A549 (cell line): ENCODE measurements around the gene TMPO. TPM values are rescaled to one million over a fixed set of nuclear protein-coding genes. Genes with fewer than 3 reads are reported as not detected.
"Not testable (repeated sequence)": the region's sequence is repeated elsewhere in the genome, so short reads cannot be mapped to it uniquely, and the experiment has no call there.

Experiments
- ATAC-seq, 2 experiments: fragments of 200-7000 bp in 1 of 2; fragments of >200 bp in 1 of 2; cut with Nextera tagmentation in 1 of 2; cut with Tn5 transposase in 1 of 2; 3 replicates each; pipeline versions ENCODE4 v1.8.0 to v1.9.1; 2018 to 2020; ENCODE audit warnings: mild to moderate bottlenecking in 1 of 2, moderate library complexity in 1 of 2
- CTCF ChIA-PET: fragments of 300-600 bp; sonication (Branson Sonifier 250); formaldehyde crosslinking; extraction: SDS; loops from one replicate; lab custom pipeline; 2021; ENCODE audit warnings: antibody characterized with exemption, inconsistent platforms; lab: Yijun Ruan, JAX
- POLR2A ChIA-PET: fragments of 350-600 bp; formaldehyde crosslinking; extraction: SDS; loops from one replicate; lab custom pipeline; 2021; ENCODE audit warnings: antibody characterized with exemption, inconsistent platforms; lab: Yijun Ruan, JAX
- DNase-seq, 2 experiments: peaks; one replicate each; pipeline versions ENCODE4 v3.0.0 to v3.0.0-alpha.2; 2011 to 2016; ENCODE audit warnings: low read depth in 1 of 2, low spot score in 1 of 2
- FAIRE-seq: peaks from 2 replicates; lab custom pipeline; 2011; peaks lifted over from hg19 to GRCh38; lab: Jason Lieb, UNC
- H3K27ac ChIP-seq, 2 experiments: fragments of >200 bp; sonication (Bioruptor Twin); formaldehyde crosslinking; 3 replicates each; pipeline ENCODE4 v1.5.1; 2016 to 2017
- H3K4me1 ChIP-seq: fragments of >200 bp; sonication (Bioruptor Twin); formaldehyde crosslinking; 3 replicates; pipeline ENCODE4 v1.6.1; 2016
- H3K4me2 ChIP-seq: fragments of >200 bp; sonication (Bioruptor Twin); formaldehyde crosslinking; 3 replicates; pipeline ENCODE4 v1.6.1; 2016
- H3K4me3 ChIP-seq: fragments of >200 bp; sonication (Bioruptor Twin); formaldehyde crosslinking; 3 replicates; pipeline ENCODE4 v1.5.1; 2016
- H3K9me3 ChIP-seq: fragments of >200 bp; sonication (Bioruptor Twin); formaldehyde crosslinking; 3 replicates; pipeline ENCODE4 v1.6.1; 2016
- BHLHE40 ChIP-seq: IDR thresholded peaks from 2 replicates; pipeline ENCODE4 v1.6.1; 2012; ENCODE audit warnings: low read depth, low read length, inconsistent platforms
- CEBPB ChIP-seq, 2 experiments: fragments of >200 bp in 1 of 2; sonication (Bioruptor Twin) in 1 of 2; formaldehyde crosslinking in 1 of 2; IDR thresholded peaks; 2 replicates each; pipeline ENCODE4 v1.6.1; 2012 to 2016
- CHD2 ChIP-seq: fragments of 150-350 bp; IDR thresholded peaks from 2 replicates; pipeline ENCODE4 v1.6.1; 2014; ENCODE audit warnings: low read length; ENCODE audit not compliant: partially characterized antibody
- EHF ChIP-seq: fragments of 250-450 bp; sonication (Bioruptor Pico); IDR thresholded peaks from 2 replicates; pipeline ENCODE4 v1.5.0; 2020; ENCODE audit warnings: mild to moderate bottlenecking
- EP300 ChIP-seq, 2 experiments: fragments of >200 bp; sonication (Bioruptor Twin); formaldehyde crosslinking; IDR thresholded peaks; 2 replicates in 1 of 2; 3 replicates in 1 of 2; pipeline ENCODE4 v1.6.1; 2016 to 2017
- FOSB ChIP-seq: fragments of 250-450 bp; sonication (Bioruptor Pico); IDR thresholded peaks from 2 replicates; pipeline ENCODE4 v1.5.0; 2020; ENCODE audit warnings: mild to moderate bottlenecking, moderate library complexity
- FOSL2 ChIP-seq, 2 experiments: fragments of 450-650 bp in 1 of 2; fragments of >200 bp in 1 of 2; sonication (Bioruptor Twin) in 1 of 2; formaldehyde crosslinking; IDR thresholded peaks; 2 replicates each; pipeline versions ENCODE4 v1.5.0 to v1.6.1; 2016 to 2020; ENCODE audit warnings: mild to moderate bottlenecking in 1 of 2, moderate library complexity in 1 of 2
- FOXS1 ChIP-seq: fragments of 250-450 bp; sonication (Bioruptor Pico); IDR thresholded peaks from 2 replicates; pipeline ENCODE4 v1.5.0; 2020; ENCODE audit warnings: mild to moderate bottlenecking, moderate library complexity
- HEYL ChIP-seq: fragments of 250-450 bp; sonication (Bioruptor Pico); IDR thresholded peaks from 2 replicates; pipeline ENCODE4 v1.8.0; 2021; ENCODE audit warnings: mild to moderate bottlenecking, moderate library complexity
- HMGXB4 ChIP-seq: fragments of 250-450 bp; sonication (Bioruptor Pico); IDR thresholded peaks from 2 replicates; pipeline ENCODE4 v1.5.0; 2021; ENCODE audit warnings: mild to moderate bottlenecking, moderate library complexity, borderline replicate concordance
- HOXA7 ChIP-seq: fragments of 250-450 bp; sonication (Bioruptor Pico); IDR thresholded peaks from 2 replicates; pipeline ENCODE4 v1.5.0; 2020; ENCODE audit warnings: mild to moderate bottlenecking, moderate library complexity
- HOXB13 ChIP-seq: fragments of 250-450 bp; sonication (Bioruptor Pico); IDR thresholded peaks from 2 replicates; pipeline ENCODE4 v1.5.0; 2020; ENCODE audit warnings: low read depth, mild to moderate bottlenecking, moderate library complexity
- HOXB5 ChIP-seq: fragments of 250-450 bp; sonication (Bioruptor Pico); IDR thresholded peaks from 2 replicates; pipeline ENCODE4 v1.5.0; 2020; ENCODE audit warnings: mild to moderate bottlenecking, moderate library complexity
- KDM1A ChIP-seq: fragments of 200-600 bp; sonication (generic); IDR thresholded peaks from 2 replicates; pipeline ENCODE4 v1.6.1; 2016; ENCODE audit warnings: low read depth, mild to moderate bottlenecking
- MAX ChIP-seq: IDR thresholded peaks from 2 replicates; pipeline ENCODE4 v1.6.1; 2012
- NPAS2 ChIP-seq: fragments of 250-450 bp; sonication (Bioruptor Pico); IDR thresholded peaks from 2 replicates; pipeline ENCODE4 v1.8.0; 2022; ENCODE audit warnings: mild to moderate bottlenecking, moderate library complexity, borderline replicate concordance
- POLR2AphosphoS2 ChIP-seq: conservative IDR thresholded peaks from 2 replicates; pipeline ENCODE4 v1.6.1; 2012; ENCODE audit warnings: low read length, improper control_type of control experiment, inconsistent platforms
- RARB ChIP-seq: fragments of 250-450 bp; sonication (Bioruptor Pico); IDR thresholded peaks from 2 replicates; pipeline ENCODE4 v1.8.0; 2021; ENCODE audit warnings: mild to moderate bottlenecking, moderate library complexity
- REST ChIP-seq: fragments of 200-600 bp; sonication (generic); IDR thresholded peaks from 2 replicates; pipeline ENCODE4 v1.6.1; 2016; ENCODE audit warnings: antibody characterized with exemption, mild to moderate bottlenecking, moderate library complexity
- RFX5 ChIP-seq: fragments of 450-650 bp; IDR thresholded peaks from 2 replicates; pipeline ENCODE4 v1.7.1; 2014; ENCODE audit warnings: antibody characterized with exemption, mild to moderate bottlenecking, moderate library complexity
- SREBF2 ChIP-seq: fragments of 450-650 bp; IDR thresholded peaks from 2 replicates; pipeline ENCODE4 v1.6.1; 2014; ENCODE audit warnings: mild to moderate bottlenecking, moderate library complexity
- USF2 ChIP-seq: fragments of 450-650 bp; IDR thresholded peaks from 2 replicates; pipeline ENCODE4 v1.6.1; 2014; ENCODE audit warnings: antibody characterized with exemption
- ZFP36 ChIP-seq: fragments of 450-650 bp; IDR thresholded peaks from 2 replicates; pipeline ENCODE4 v1.6.1; 2014; ENCODE audit warnings: borderline replicate concordance; ENCODE audit not compliant: partially characterized antibody
- ZSCAN20 ChIP-seq: fragments of 250-450 bp; sonication (Bioruptor Pico); IDR thresholded peaks from 2 replicates; pipeline ENCODE4 v1.8.0; 2022; ENCODE audit warnings: mild to moderate bottlenecking, moderate library complexity
- WGBS: methylation state at CpG from one replicate; pipeline ENCODE4 v1.1.6; 2017; ENCODE audit errors: missing lambda C conversion rate; 5-methylcytosine and 5-hydroxymethylcytosine counted together
- polyA plus RNA-seq, 4 experiments: library from polyadenylated mRNA; depleted of rRNA in 3 of 4; stranded (reverse); fragments of >200 nt; fragmentation: RNase III in 1 of 4; extraction: RNeasy Plus Mini Kit Qiagen cat#74134 plus additional on column Dnase treatment in 1 of 4; gene quantifications; 2 replicates in 3 of 4; 3 replicates in 1 of 4; pipeline ENCODE4 v1.2.3, GENCODE V29; 2011 to 2017

Gene TMPO
- polyA plus RNA-seq, 2 of the 4 experiments (the other 2 are of a cell fraction): 100 to 169 TPM

GRCh38 chr12:98488416-98488815 lies 27.0 kb upstream of the TMPO start:
- H3K4me2 ChIP-seq, H3K4me3 ChIP-seq, H3K9me3 ChIP-seq, ATAC-seq, FAIRE-seq, POLR2A ChIA-PET, DNase-seq: not testable (repeated sequence)
- CTCF ChIA-PET: interaction anchor here (0.6 to 1.0 kb wide), 2 partner anchors 12 to 194 kb away, joined by 3 read pairs; no protein-coding TSS in a partner anchor
- WGBS: 88% methylated on average over 9 of the region's 9 CpGs
- H3K27ac ChIP-seq: peak overlapping the region in 1 of 2 experiments; percentile 25; a peak in 1 of 6 replicates
- peaks cover 16% of the 10 kb centered on the region for H3K4me1 ChIP-seq

GRCh38 chr12:98489176-98489575 lies 26.2 kb upstream of the TMPO start:
- no peak for FAIRE-seq
- Histone ChIP-seq H3K4me2 (no peak overlapping the region), H3K4me1 (peaks cover 16% of the 10 kb centered on the region), H3K27ac (peak overlapping the region in 1 of 2 experiments; percentile 37; a peak in 2 of 6 replicates), H3K4me3 (no peak overlapping the region), H3K9me3 (0 out of 3 replicates have a peak, but pooled peaks cover 3% of the 10 kb centered on the region)
- ChIA-PET POLR2A (no interaction called here), CTCF (interaction anchor here (0.6 to 3.7 kb wide), 3 partner anchors 27 to 193 kb away, joined by 3 to 18 read pairs (median 5); no protein-coding TSS in a partner anchor)
- ATAC-seq: no peak
- 96% methylated on average over 3 of the region's 3 CpGs for WGBS
- no peak for DNase-seq
- TF ChIP-seq HOXB13 (CRISPR knock-in tag) (no peak), POLR2AphosphoS2 (no peak), CHD2 (no peak), CEBPB (IDR thresholded peaks at IDR 0.05) (no peak), ZFP36 (no peak), KDM1A (no peak), EHF (CRISPR knock-in tag) (no peak), FOSL2 (IDR thresholded peaks at IDR 0.05) (no peak), FOSL2 (CRISPR knock-in tag; IDR thresholded peaks at IDR 0.05) (no peak), BHLHE40 (no peak), RFX5 (no peak), FOXS1 (CRISPR knock-in tag) (no peak), FOSB (CRISPR knock-in tag) (no peak), EP300 (IDR thresholded peaks at IDR 0.05) (no peak), HOXB5 (CRISPR knock-in tag) (no peak), RARB (CRISPR knock-in tag) (no peak), HEYL (CRISPR knock-in tag) (no peak)

GRCh38 chr12:98490501-98491453 lies 24.6 kb upstream of the TMPO start:
- Histone ChIP-seq H3K4me2 (peak overlapping the region; percentile 90), H3K27ac (peak overlapping the region; percentile 86 to 90), H3K4me3 (peak overlapping the region; percentile 33; the same call in 2 of the 3 replicates), H3K4me1 (peaks cover 16% of the 10 kb centered on the region), H3K9me3 (no peaks in the 10 kb centered on the region)
- ATAC-seq (peak; percentile 96 to 98), DNase-seq (peak; percentile 67 to 94), FAIRE-seq (peak; percentile 77)
- ChIA-PET POLR2A (interaction anchor here (1.2 to 2.1 kb wide), 5 partner anchors 10 to 66 kb away, joined by 3 to 12 read pairs (median 8); partner anchors contain the start of gene TMPO), CTCF (interaction anchor here (0.6 to 4.8 kb wide), 33 partner anchors 9 to 1279 kb away, joined by 3 to 61 read pairs (median 5); partner anchors contain the start of gene TMPO)
- WGBS: 12% methylated on average over 14 of the region's 14 CpGs
- peak; percentile 38 to 71; a peak in 3 of 4 replicates for TF ChIP-seq CEBPB (IDR thresholded peaks at IDR 0.05)
- TF ChIP-seq EHF (CRISPR knock-in tag): peak; percentile 69; the same call in 1 of the 2 replicates
- TF ChIP-seq USF2: no peak
- TF ChIP-seq RFX5: peak; percentile 75
- no peak for TF ChIP-seq NPAS2
- TF ChIP-seq MAX: peak; percentile 67
- no peak for TF ChIP-seq HMGXB4 (CRISPR knock-in tag)
- no peak for TF ChIP-seq ZSCAN20 (CRISPR knock-in tag)
- TF ChIP-seq SREBF2: no peak
- TF ChIP-seq REST: no peak
- TF ChIP-seq HOXA7: no peak
- no peak for TF ChIP-seq HEYL (CRISPR knock-in tag)
